Measurements from ENCODE around the gene CDH13. TPM values are rescaled to one million over a fixed set of nuclear protein-coding genes. Genes with fewer than 3 reads are reported as not detected.

CDH13 gene
- total and polyA plus RNA-seq, 10 of the 15 experiments (the other 5 are each of a cell fraction or from before 2014, with no cell fraction given) = under 0.01 to 0.05 TPM; not detected in 8

DNA sequence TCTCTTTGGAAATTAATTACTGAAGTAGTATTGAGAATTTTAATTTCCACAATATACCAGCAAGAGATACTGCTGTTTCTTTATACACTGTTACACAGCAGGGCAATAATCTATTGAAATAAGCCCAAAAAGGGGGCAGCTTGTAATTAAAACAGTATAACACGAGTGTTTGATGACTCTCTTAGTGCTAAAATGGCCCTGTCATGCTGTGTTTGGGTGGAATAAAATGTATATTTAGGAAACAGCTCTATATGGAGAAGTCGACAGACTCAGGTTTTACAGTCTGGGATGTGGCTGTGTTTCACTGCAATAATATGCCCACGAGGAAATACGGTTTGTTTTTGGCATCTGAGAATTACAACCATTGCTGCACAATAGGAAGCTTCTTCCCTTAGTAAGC is 643.3 kb downstream of the CDH13 start:
- no peak for ATAC-seq
- BruUV-seq (replicated peaks) = no TSS peak
- CTCF ChIA-PET = no interaction called here
- Histone ChIP-seq H3K36me3 (ENCODE audit: control insufficient read depth in 2 of 2, insufficient read depth in 2 of 2, low read length in 1 of 2) (no peaks in the 10 kb centered on the region), H3K27me3 (replicated peaks in 1 of 2; ENCODE audit: control insufficient read depth in 2 of 2, insufficient read depth in 2 of 2, low read length in 1 of 2) (no peaks in the 10 kb centered on the region), H3K27ac (ENCODE audit: control insufficient read depth, insufficient read depth) (no peak overlapping the region), H3K4me1 (ENCODE audit: control insufficient read depth, insufficient read depth, low read length) (no peaks in the 10 kb centered on the region), H3K4me3 (no peak overlapping the region), H2AFZ (ENCODE audit: control insufficient read depth, low read depth, low read length) (no peak overlapping the region), H3K79me2 (ENCODE audit: control insufficient read depth, insufficient read depth, low read length) (no peaks in the 10 kb centered on the region), H3K4me2 (ENCODE audit: control insufficient read depth, insufficient read depth) (no peak overlapping the region), H4K20me1 (ENCODE audit: control insufficient read depth, insufficient read depth) (no peaks in the 10 kb centered on the region), H3K9me3 (replicated peaks; ENCODE audit: control insufficient read depth, insufficient read depth, low read length) (no peaks in the 10 kb centered on the region), H3K9ac (ENCODE audit: control insufficient read depth, insufficient read depth, low read length) (no peak overlapping the region)
- RAD21 ChIA-PET (ENCODE audit: unreplicated experiment) = no interaction called here
- WGBS (ENCODE audit: insufficient coverage, insufficient replicate concordance, low lambda C conversion rate, missing lambda C conversion rate) = 13% methylated on average over 4 of the region's 4 CpGs
- no peak for DNase-seq (ENCODE audit: low read depth, low spot score)
- in situ Hi-C loops (cut with MboI) (loop anchor here (10.0 kb wide), 1 partner anchor 55 kb away; no protein-coding TSS in a partner anchor), intact Hi-C loops (cut with micrococcal nuclease; ENCODE audit: unreplicated experiment) (no loop called here)
- TF ChIP-seq TBL1XR1 (IDR thresholded peaks at IDR 0.05; ENCODE audit: low read depth, low read length) (no peak), CREM (IDR thresholded peaks at IDR 0.05; ENCODE audit: low read depth) (no peak), EZH2 (IDR thresholded peaks at IDR 0.05; ENCODE audit: borderline replicate concordance, control insufficient read depth, low read depth, low read length) (no peak), SP1 (IDR thresholded peaks at IDR 0.05; ENCODE audit: low read depth, low read length) (no peak), PAX5 (IDR thresholded peaks at IDR 0.05; ENCODE audit: borderline replicate concordance, low read depth, low read length) (no peak), EP300 (IDR thresholded peaks at IDR 0.05; ENCODE audit: borderline replicate concordance in 1 of 2, control insufficient read depth in 1 of 2, low read depth in 2 of 2, low read length in 2 of 2) (no peak), NR2F1 (conservative IDR thresholded peaks at IDR 0.05) (no peak), MTA2 (IDR thresholded peaks at IDR 0.05; ENCODE audit: low read depth) (no peak), EED (IDR thresholded peaks at IDR 0.05; ENCODE audit: low read depth) (no peak), BHLHE40 (IDR thresholded peaks at IDR 0.05; ENCODE audit: borderline replicate concordance in 1 of 2, low read depth in 2 of 2, low read length in 1 of 2) (no peak), STAT3 (IDR thresholded peaks at IDR 0.05; ENCODE audit: low read depth, low read length) (no peak), NFXL1 (IDR thresholded peaks at IDR 0.05; ENCODE audit: borderline replicate concordance) (no peak), SMAD1 (IDR thresholded peaks at IDR 0.05; ENCODE audit: low read depth, partially characterized antibody) (no peak), RBBP5 (conservative IDR thresholded peaks at IDR 0.05) (no peak), SIX5 (IDR thresholded peaks at IDR 0.05; ENCODE audit: low read depth, low read length, severe bottlenecking) (no peak), POLR2AphosphoS2 (IDR thresholded peaks at IDR 0.05; ENCODE audit: low read depth, low read length) (no peak), SIN3A (IDR thresholded peaks at IDR 0.05; ENCODE audit: low read depth, low read length) (no peak), HDAC2 (IDR thresholded peaks at IDR 0.05) (no peak)
- TF ChIP-seq, protein P1, sequence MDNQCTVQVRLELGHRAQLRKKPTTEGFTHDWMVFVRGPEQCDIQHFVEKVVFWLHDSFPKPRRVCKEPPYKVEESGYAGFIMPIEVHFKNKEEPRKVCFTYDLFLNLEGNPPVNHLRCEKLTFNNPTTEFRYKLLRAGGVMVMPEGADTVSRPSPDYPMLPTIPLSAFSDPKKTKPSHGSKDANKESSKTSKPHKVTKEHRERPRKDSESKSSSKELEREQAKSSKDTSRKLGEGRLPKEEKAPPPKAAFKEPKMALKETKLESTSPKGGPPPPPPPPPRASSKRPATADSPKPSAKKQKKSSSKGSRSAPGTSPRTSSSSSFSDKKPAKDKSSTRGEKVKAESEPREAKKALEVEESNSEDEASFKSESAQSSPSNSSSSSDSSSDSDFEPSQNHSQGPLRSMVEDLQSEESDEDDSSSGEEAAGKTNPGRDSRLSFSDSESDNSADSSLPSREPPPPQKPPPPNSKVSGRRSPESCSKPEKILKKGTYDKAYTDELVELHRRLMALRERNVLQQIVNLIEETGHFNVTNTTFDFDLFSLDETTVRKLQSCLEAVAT (IDR thresholded peaks at IDR 0.05) = no peak
- SMC1A ChIA-PET (ENCODE audit: uncharacterized antibody, unreplicated experiment) = no interaction called here
- no peak for FAIRE-seq
- POLR2A ChIA-PET = no interaction called here
